Fibroblast of the conjunctiva (primary cell): Measurements from ENCODE around the gene KMT2C.
"Not testable (repeated sequence)": the region's sequence is repeated elsewhere in the genome, so short reads cannot be mapped to it uniquely, and the experiment has no call there.

Source experiments
- DNase-seq: peaks from one replicate; pipeline ENCODE4 v3.0.0-alpha.2; 2010; ENCODE audit warnings: low read depth

The KMT2C gene

GRCh38 chr7:152441810-152442209, 6.0 kb upstream of the KMT2C start:
- not testable (repeated sequence) for DNase-seq

GRCh38 chr7:152441168-152441567, 5.4 kb upstream of the KMT2C start:
- not testable (repeated sequence) for DNase-seq

GRCh38 chr7:152438017-152438416, 2.2 kb upstream of the KMT2C start:
- not testable (repeated sequence) for DNase-seq

- DNase-seq = not testable (repeated sequence)
These were observed 1.2 kb upstream of the KMT2C start for GRCh38 chr7:152436931-152437575.

GRCh38 chr7:152436111-152436930, 518 bp upstream of the KMT2C start:
- peak; percentile 72 for DNase-seq

GRCh38 chr7:152434511-152435383, 1.1 kb downstream of the KMT2C start:
- DNase-seq = not testable (repeated sequence)

GRCh38 chr7:152433721-152434490, 1.9 kb downstream of the KMT2C start:
- DNase-seq = not testable (repeated sequence)

- not testable (repeated sequence) for DNase-seq
These were observed 3.1 kb downstream of the KMT2C start for GRCh38 chr7:152432735-152433134.

- DNase-seq = no peak
These were observed 4.9 kb downstream of the KMT2C start for GRCh38 chr7:152430854-152431253.

GRCh38 chr7:152430118-152430517, 5.7 kb downstream of the KMT2C start:
- not testable (repeated sequence) for DNase-seq

- DNase-seq = no peak
These were observed 11.3 kb downstream of the KMT2C start for GRCh38 chr7:152424348-152425108.

GRCh38 chr7:152423991-152424347, 11.8 kb downstream of the KMT2C start:
- DNase-seq = no peak

GRCh38 chr7:152423171-152423570, 12.6 kb downstream of the KMT2C start:
- not testable (repeated sequence) for DNase-seq

- not testable (repeated sequence) for DNase-seq
These were observed 14.9 kb downstream of the KMT2C start for GRCh38 chr7:152420950-152421349.

- no peak for DNase-seq
These were observed 16.1 kb downstream of the KMT2C start for GRCh38 chr7:152419473-152420429.

- no peak for DNase-seq
These were observed 21.0 kb downstream of the KMT2C start for GRCh38 chr7:152414779-152415178.

- DNase-seq = no peak
These were observed 24.4 kb downstream of the KMT2C start for GRCh38 chr7:152411389-152411788.

GRCh38 chr7:152406491-152406890, 29.3 kb downstream of the KMT2C start:
- no peak for DNase-seq

GRCh38 chr7:152406030-152406429, 29.8 kb downstream of the KMT2C start:
- not testable (repeated sequence) for DNase-seq

- no peak for DNase-seq
These were observed 32.1 kb downstream of the KMT2C start for GRCh38 chr7:152403726-152404125.
